MM.1S (cell line): ENCODE measurements around the gene TMEM156.

ENCODE experiments used
- EZH2 ChIP-seq: fragments of 300-600 bp; sonication (generic); optimal IDR thresholded peaks from 2 replicates; pipeline ENCODE3; 2017; ENCODE audit warnings: low read depth, mild to moderate bottlenecking, antibody characterized with exemption, low read length, mixed read lengths
- EZH2phosphoT487 ChIP-seq: fragments of 300-600 bp; sonication (generic); IDR thresholded peaks from 2 replicates; pipeline ENCODE4 v1.6.1; 2018; ENCODE audit warnings: antibody characterized with exemption, low read length
- TF ChIP-seq, protein P1 (sequence below): fragments of 300-600 bp; sonication (generic); IDR thresholded peaks from 2 replicates; pipeline ENCODE4 v1.5.1; 2016; ENCODE audit warnings: antibody characterized with exemption, low read length, mixed read lengths

DNA sequence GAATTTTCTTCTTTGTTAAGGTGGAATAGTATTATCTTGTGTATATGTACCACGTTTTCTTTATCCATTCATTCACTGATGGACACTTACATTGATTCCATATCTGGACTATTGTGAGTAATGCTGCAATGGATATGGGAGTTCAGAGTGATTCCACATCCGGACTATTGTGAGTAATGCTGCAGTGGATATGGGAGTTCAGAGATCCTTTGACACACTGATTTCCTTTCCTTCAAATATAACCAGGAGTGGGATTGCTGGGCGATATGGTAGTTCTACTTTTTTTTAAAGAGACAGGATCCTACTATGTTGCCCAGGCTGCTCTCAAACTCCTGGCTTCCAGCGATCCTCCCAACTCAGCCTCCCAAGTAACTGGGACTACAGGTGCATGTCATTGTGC lies 12.1 kb downstream of the TMEM156 start:
- TF ChIP-seq, protein P1, sequence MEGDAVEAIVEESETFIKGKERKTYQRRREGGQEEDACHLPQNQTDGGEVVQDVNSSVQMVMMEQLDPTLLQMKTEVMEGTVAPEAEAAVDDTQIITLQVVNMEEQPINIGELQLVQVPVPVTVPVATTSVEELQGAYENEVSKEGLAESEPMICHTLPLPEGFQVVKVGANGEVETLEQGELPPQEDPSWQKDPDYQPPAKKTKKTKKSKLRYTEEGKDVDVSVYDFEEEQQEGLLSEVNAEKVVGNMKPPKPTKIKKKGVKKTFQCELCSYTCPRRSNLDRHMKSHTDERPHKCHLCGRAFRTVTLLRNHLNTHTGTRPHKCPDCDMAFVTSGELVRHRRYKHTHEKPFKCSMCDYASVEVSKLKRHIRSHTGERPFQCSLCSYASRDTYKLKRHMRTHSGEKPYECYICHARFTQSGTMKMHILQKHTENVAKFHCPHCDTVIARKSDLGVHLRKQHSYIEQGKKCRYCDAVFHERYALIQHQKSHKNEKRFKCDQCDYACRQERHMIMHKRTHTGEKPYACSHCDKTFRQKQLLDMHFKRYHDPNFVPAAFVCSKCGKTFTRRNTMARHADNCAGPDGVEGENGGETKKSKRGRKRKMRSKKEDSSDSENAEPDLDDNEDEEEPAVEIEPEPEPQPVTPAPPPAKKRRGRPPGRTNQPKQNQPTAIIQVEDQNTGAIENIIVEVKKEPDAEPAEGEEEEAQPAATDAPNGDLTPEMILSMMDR = no peak
- TF ChIP-seq EZH2phosphoT487 (no peak), EZH2 (no peak)
